Measurements from ENCODE around the gene TCP11L1.

GRCh38 chr11:33021501-33021900, 17.9 kb upstream of the TCP11L1 start:
- TF ChIP-seq, protein P1, sequence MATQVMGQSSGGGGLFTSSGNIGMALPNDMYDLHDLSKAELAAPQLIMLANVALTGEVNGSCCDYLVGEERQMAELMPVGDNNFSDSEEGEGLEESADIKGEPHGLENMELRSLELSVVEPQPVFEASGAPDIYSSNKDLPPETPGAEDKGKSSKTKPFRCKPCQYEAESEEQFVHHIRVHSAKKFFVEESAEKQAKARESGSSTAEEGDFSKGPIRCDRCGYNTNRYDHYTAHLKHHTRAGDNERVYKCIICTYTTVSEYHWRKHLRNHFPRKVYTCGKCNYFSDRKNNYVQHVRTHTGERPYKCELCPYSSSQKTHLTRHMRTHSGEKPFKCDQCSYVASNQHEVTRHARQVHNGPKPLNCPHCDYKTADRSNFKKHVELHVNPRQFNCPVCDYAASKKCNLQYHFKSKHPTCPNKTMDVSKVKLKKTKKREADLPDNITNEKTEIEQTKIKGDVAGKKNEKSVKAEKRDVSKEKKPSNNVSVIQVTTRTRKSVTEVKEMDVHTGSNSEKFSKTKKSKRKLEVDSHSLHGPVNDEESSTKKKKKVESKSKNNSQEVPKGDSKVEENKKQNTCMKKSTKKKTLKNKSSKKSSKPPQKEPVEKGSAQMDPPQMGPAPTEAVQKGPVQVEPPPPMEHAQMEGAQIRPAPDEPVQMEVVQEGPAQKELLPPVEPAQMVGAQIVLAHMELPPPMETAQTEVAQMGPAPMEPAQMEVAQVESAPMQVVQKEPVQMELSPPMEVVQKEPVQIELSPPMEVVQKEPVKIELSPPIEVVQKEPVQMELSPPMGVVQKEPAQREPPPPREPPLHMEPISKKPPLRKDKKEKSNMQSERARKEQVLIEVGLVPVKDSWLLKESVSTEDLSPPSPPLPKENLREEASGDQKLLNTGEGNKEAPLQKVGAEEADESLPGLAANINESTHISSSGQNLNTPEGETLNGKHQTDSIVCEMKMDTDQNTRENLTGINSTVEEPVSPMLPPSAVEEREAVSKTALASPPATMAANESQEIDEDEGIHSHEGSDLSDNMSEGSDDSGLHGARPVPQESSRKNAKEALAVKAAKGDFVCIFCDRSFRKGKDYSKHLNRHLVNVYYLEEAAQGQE (IDR thresholded peaks at IDR 0.05; ENCODE audit: insufficient read depth in 1 of 2, low read depth in 2 of 2, low read length in 1 of 2) = no peak
- TF ChIP-seq, protein P2, sequence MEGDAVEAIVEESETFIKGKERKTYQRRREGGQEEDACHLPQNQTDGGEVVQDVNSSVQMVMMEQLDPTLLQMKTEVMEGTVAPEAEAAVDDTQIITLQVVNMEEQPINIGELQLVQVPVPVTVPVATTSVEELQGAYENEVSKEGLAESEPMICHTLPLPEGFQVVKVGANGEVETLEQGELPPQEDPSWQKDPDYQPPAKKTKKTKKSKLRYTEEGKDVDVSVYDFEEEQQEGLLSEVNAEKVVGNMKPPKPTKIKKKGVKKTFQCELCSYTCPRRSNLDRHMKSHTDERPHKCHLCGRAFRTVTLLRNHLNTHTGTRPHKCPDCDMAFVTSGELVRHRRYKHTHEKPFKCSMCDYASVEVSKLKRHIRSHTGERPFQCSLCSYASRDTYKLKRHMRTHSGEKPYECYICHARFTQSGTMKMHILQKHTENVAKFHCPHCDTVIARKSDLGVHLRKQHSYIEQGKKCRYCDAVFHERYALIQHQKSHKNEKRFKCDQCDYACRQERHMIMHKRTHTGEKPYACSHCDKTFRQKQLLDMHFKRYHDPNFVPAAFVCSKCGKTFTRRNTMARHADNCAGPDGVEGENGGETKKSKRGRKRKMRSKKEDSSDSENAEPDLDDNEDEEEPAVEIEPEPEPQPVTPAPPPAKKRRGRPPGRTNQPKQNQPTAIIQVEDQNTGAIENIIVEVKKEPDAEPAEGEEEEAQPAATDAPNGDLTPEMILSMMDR (IDR thresholded peaks at IDR 0.05) = no peak

Data from Panc1 (cell line).